Astrocyte (in vitro differentiated cells and primary cell): ENCODE results near the gene DNAH2.

Source experiments
- EZH2 ChIP-seq: IDR thresholded peaks from 2 replicates; pipeline ENCODE4 v1.6.1; 2012; ENCODE audit warnings: mild to moderate bottlenecking, low read length, inconsistent platforms; ENCODE audit not compliant: insufficient read depth
- TF ChIP-seq, protein P1 (sequence below): IDR thresholded peaks from 2 replicates; pipeline ENCODE4 v1.5.1; 2011; ENCODE audit warnings: low read depth, mild to moderate bottlenecking, inconsistent platforms, low read length, moderate library complexity; ENCODE audit not compliant: insufficient read depth

DNA sequence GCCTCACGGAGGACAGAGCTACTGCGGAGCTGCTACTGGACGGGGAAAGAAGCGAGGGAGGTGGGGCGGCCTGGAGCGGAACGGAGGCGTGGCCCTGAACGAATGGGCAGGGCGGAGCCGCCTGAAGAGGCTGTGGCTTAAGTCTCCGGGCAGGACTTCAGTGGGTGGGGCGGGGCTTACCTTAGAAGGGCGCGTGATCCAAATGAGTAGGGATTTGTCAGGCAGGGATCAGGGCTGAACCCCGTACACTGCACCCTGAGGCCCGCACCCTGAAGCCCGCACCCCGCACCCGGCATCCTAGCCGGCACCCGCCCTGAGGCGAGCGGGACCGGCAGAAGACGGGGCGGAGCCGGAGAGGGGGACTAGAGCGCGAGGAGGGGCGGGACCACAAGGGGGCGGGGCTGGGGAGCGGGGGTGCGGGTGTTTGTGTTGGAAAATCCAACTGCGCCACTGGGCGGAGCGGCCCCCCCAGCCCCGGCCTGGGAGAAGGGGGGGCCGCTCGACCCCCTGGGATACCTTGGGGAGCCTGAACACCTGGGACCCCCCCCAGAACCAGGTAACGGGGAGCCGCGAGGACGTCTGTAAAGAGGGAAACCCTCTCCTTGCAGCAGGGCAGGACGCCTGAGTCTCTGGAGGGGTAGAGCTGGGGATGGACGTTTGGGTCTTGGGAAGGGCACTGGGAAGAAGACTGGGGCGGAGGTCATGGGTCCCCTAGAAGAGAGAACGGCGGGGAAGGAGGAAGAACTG, 116.4 kb downstream of the DNAH2 start, which contains the start of gene KDM6B:
- TF ChIP-seq, protein P1, sequence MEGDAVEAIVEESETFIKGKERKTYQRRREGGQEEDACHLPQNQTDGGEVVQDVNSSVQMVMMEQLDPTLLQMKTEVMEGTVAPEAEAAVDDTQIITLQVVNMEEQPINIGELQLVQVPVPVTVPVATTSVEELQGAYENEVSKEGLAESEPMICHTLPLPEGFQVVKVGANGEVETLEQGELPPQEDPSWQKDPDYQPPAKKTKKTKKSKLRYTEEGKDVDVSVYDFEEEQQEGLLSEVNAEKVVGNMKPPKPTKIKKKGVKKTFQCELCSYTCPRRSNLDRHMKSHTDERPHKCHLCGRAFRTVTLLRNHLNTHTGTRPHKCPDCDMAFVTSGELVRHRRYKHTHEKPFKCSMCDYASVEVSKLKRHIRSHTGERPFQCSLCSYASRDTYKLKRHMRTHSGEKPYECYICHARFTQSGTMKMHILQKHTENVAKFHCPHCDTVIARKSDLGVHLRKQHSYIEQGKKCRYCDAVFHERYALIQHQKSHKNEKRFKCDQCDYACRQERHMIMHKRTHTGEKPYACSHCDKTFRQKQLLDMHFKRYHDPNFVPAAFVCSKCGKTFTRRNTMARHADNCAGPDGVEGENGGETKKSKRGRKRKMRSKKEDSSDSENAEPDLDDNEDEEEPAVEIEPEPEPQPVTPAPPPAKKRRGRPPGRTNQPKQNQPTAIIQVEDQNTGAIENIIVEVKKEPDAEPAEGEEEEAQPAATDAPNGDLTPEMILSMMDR: no peak
- TF ChIP-seq EZH2: no peak
